GM19023 (cell line): ENCODE measurements around the gene GCNT2.
"Not testable (repeated sequence)": the region's sequence is repeated elsewhere in the genome, so short reads cannot be mapped to it uniquely, and the experiment has no call there.

ENCODE experiments used
- ATAC-seq: cut with Tn5 transposase; IDR thresholded peaks from one replicate; pipeline ENCODE4 v1.9.1; 2021; ENCODE audit warnings: mild to moderate bottlenecking, moderate library complexity; ENCODE audit not compliant: unreplicated experiment

The GCNT2 gene

GRCh38 chr6:10599046-10599445 is 77.9 kb downstream of the GCNT2 start:
- ATAC-seq, result no peak

- not testable (repeated sequence) for ATAC-seq
Measured at GRCh38 chr6:10600681-10601080, 79.5 kb downstream of the GCNT2 start.

DNA sequence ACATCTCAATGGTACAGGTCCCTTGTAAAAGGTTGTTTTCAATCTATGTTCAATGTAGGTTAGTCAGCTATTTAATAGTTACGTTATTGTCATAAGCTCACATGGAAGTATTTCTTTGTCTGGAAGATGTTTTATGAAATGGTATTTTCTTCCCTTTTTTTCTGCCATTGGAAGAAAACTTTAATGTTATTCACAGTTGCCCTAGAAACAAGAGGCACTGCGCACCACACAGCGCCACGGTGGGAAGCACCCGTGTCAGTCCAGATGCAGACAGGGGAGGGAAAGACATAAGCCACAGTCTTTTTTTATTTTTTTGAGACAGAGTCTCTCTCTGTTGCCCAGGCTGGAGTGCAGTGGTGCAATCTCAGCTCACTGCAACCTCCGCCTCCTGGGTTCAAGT is 82.1 kb downstream of the GCNT2 start:
- ATAC-seq, result no peak

GRCh38 chr6:10609038-10609437 is 87.9 kb downstream of the GCNT2 start:
- ATAC-seq, result no peak

GRCh38 chr6:10610289-10610688 is 89.1 kb downstream of the GCNT2 start:
- no peak for ATAC-seq

- no peak for ATAC-seq
Measured at GRCh38 chr6:10612161-10612560, 91.0 kb downstream of the GCNT2 start.

DNA sequence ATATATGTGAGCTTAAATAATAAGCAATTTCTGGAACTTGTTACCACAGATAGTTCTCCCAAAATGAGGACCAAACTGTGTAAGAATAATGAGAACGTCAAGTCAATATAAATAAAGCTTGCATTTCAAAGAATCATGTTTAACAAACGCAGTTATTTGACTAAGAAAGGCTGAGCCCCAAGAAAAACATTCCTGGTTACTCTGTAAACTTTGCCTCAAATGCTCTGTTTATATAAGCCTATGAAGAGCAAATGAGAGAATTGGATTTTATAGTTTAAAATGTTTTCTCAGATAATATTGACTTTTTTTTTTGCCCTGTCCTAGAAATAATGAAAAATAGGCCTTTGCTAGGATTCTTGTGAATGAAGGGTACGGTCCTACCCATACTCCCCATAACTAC is 91.9 kb downstream of the GCNT2 start:
- ATAC-seq, result no peak

- no peak for ATAC-seq
Measured at GRCh38 chr6:10613723-10614122, 92.6 kb downstream of the GCNT2 start.

- no peak for ATAC-seq
Measured at GRCh38 chr6:10615675-10616074, 94.5 kb downstream of the GCNT2 start.

DNA sequence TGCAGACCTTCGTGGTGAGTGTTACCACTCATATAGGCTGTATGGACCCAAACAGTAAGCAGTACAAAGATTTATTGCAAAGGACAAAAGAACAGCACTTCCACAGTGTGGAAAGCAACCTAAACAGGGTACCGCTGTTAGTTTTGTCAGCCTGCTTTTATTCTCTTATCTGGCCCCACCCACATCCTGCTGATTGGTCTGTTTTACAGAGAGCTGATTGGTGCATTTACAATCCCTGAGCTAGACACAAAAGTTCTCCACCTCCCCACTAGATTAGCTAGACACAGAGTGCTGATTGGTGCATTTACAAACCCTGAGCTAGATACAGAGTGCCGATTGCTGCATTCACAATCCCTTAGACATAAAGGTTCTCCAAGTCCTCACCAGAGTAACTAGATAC is 95.1 kb downstream of the GCNT2 start:
- not testable (repeated sequence) for ATAC-seq

- no peak for ATAC-seq
Measured at GRCh38 chr6:10617008-10617696, 96.0 kb downstream of the GCNT2 start.

- ATAC-seq, result no peak
Measured at GRCh38 chr6:10618409-10618808, 97.3 kb downstream of the GCNT2 start.

GRCh38 chr6:10621213-10621612 is 100.1 kb downstream of the GCNT2 start:
- ATAC-seq, result no peak

- ATAC-seq, result no peak
Measured at GRCh38 chr6:10621847-10622246, 100.7 kb downstream of the GCNT2 start.

GRCh38 chr6:10624836-10625235 is 103.7 kb downstream of the GCNT2 start:
- ATAC-seq, result no peak

GRCh38 chr6:10626154-10626741 is 105.1 kb downstream of the GCNT2 start:
- ATAC-seq, result no peak

GRCh38 chr6:10627800-10628199 is 106.6 kb downstream of the GCNT2 start:
- ATAC-seq, result no peak

DNA sequence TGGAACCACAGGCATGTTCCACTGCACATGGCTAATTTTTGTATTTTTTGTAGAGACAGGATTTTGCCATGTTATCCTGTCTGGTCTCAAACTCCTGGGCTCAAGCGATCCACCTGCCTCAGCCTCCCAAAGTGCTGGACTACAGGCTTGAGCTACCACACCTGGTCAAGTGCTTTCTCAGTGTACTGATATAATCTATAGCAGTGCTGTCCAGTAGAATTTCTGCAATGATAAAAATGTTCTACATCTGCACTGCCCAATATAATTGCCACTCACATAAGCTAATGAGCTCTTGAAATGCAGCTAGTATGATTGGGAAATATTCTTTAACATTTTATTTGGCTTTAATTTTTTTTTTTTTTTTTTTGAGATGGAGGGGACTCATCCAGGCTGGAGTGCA is 109.0 kb downstream of the GCNT2 start:
- no peak for ATAC-seq

GRCh38 chr6:10633216-10633615 is 112.1 kb downstream of the GCNT2 start:
- peak; percentile 82 for ATAC-seq

DNA sequence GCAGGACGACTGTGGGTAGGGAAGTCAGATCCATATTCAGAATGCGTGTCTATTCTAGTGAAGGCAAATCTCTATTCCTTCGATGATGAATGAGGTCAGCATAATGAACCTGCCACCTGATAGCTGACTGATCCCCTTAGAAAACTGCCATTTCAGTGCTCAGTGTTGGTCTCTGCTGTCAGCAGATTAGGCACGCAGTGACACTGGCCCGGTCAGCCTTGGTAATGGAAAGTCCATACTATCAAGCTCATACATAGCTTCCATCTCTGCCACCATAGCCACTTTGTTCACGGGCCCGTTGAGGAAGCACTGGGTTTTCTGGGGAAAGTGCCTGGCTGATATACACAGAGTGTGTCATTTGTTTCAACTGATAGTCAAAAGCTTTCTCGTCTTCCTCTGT is 119.3 kb downstream of the GCNT2 start:
- no peak for ATAC-seq

DNA sequence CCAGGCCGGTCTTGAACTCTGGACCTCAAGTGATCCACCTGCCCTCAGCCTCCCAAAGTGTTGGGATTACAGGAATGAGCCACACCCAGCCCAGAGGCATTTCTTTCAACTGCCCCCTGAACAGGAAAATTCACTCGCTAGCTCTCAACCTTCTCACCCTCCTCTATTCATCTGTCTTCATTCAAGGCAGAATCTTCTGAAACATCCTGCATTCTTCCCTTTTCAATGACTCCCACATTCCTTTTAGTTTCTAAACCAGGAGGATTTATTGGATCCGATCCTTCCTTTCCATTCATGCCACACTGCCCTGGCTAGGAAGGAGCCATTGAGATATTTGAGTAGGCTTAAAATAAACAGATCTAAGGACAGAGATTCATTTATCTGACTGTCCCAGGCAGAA is 120.4 kb downstream of the GCNT2 start:
- no peak for ATAC-seq

DNA sequence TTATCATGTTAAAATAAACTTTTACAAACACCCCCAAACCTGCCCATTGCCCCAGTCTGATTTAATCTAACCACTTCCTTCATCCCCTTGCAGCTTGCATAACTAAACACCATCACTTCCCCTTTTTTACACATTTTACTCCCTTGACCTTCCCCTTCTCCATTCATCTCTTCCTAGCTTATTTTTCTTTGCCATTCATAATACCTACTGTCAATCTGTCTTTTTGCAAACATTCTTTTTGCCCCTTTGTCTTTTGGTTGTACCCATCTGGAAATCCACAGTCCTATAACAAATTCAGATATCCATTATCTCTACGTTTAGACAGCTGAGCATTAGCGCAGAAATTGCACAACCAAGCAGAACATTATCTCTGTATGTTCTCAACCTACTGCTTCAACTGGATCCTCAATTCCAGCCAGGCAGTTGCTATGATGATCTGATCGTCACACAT is 122.1 kb downstream of the GCNT2 start:
- no peak for ATAC-seq

- ATAC-seq, result no peak
Measured at GRCh38 chr6:10644225-10644624, 123.1 kb downstream of the GCNT2 start.
